ENCODE results near the gene PAPPA2. TPM values are rescaled to one million over a fixed set of nuclear protein-coding genes. Genes with fewer than 3 reads are reported as not detected.

Gene PAPPA2
- total and polyA plus RNA-seq, 9 donors: 0.45 to 5.1 (median 0.56) TPM

DNA sequence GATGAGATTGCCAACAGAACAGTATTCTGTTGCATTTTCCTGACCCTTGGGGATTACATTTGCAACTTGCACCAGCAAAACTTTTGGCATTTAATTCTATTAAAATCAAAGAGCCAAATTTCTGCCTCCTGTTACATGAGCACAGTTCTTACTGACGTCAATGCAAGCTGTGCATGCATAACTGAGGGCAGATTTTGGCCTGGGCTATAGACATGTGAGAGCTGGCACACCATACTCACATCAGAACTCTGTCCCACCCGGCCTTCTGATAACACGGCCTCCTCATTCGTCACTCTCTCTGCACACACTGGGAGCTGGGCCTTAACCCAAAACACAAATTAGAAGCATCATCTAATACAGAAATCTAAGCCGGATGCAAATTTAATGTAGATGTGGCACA, 31.5 kb downstream of the PAPPA2 start:
- Histone ChIP-seq H3K4me3 (ENCODE audit: low read length) (no peak overlapping the region), H3K9me3 (replicated peaks; ENCODE audit: control insufficient read depth, low read depth, low read length) (no peaks in the 10 kb centered on the region), H3K4me1 (ENCODE audit: control insufficient read depth, insufficient read depth, low read length) (no peaks in the 10 kb centered on the region), H3K27ac (ENCODE audit: low read length) (no peak overlapping the region), H3K27me3 (ENCODE audit: control insufficient read depth, insufficient read depth, low read length) (no peaks in the 10 kb centered on the region), H3K36me3 (ENCODE audit: control insufficient read depth, insufficient read depth, low read length) (no peaks in the 10 kb centered on the region)
- 40% methylated on average over 3 of the region's 5 CpGs for WGBS (ENCODE audit: insufficient coverage)
- DNase-seq: peak; percentile 13

- no peaks in the 10 kb centered on the region for H3K9me3 ChIP-seq (replicated peaks; ENCODE audit: control insufficient read depth, low read depth, low read length)
- H3K4me3 ChIP-seq (ENCODE audit: low read length): no peak overlapping the region
- no peaks in the 10 kb centered on the region for H3K27me3 ChIP-seq (ENCODE audit: control insufficient read depth, insufficient read depth, low read length)
- no peak overlapping the region for H3K27ac ChIP-seq (ENCODE audit: low read length)
- H3K36me3 ChIP-seq (ENCODE audit: control insufficient read depth, insufficient read depth, low read length): no peaks in the 10 kb centered on the region
- no CpG with 5 or more reads among the region's 1 CpG for WGBS (ENCODE audit: insufficient coverage)
- DNase-seq: no peak
- no peaks in the 10 kb centered on the region for H3K4me1 ChIP-seq (ENCODE audit: control insufficient read depth, insufficient read depth, low read length)
Measured at GRCh38 chr1:176499671-176500070, 36.7 kb downstream of the PAPPA2 start.

- no CpG with 5 or more reads among the region's 2 CpGs for WGBS (ENCODE audit: insufficient coverage)
- Histone ChIP-seq H3K9me3 (replicated peaks; ENCODE audit: control insufficient read depth, low read depth, low read length) (no peaks in the 10 kb centered on the region), H3K27me3 (ENCODE audit: control insufficient read depth, insufficient read depth, low read length) (no peaks in the 10 kb centered on the region), H3K4me3 (ENCODE audit: low read length) (no peak overlapping the region), H3K36me3 (ENCODE audit: control insufficient read depth, insufficient read depth, low read length) (no peaks in the 10 kb centered on the region), H3K4me1 (ENCODE audit: control insufficient read depth, insufficient read depth, low read length) (no peaks in the 10 kb centered on the region), H3K27ac (ENCODE audit: low read length) (no peak overlapping the region)
- DNase-seq: no peak
Measured at GRCh38 chr1:176501599-176501998, 38.6 kb downstream of the PAPPA2 start.

DNA sequence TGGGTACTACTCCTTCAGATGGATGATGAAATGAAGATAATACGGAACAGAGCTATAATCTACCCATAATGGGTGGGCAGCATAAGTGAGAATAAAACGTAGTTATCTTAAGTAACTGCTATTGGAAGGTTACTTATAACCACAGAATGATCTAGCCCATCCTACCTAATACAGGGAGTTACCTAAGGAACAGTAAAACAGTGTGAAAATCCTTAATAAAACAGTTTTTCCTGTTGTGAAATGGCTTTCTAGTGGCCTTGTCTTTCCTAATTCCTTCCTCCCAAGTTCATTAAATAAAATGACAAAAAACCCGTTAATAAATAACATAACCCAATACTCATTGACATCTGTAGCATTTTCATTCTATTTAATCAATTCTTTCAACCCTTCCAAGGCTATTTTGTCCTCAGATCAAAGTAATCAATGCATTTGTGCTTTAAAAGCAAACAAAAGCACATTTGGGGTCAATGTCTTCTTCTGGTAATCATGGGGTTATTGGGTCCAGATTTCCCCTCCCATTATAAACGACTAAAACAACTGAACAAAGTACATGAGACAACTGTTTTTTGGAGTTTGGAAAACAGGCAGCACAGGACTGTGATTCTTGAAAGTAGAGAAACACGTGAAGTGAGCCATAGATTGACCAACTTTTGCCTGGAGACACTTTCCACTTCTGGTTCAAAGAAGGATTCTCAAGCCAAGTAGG, 42.0 kb downstream of the PAPPA2 start:
- Histone ChIP-seq H3K36me3 (ENCODE audit: control insufficient read depth, insufficient read depth, low read length) (no peaks in the 10 kb centered on the region), H3K4me3 (ENCODE audit: low read length) (no peak overlapping the region), H3K27me3 (ENCODE audit: control insufficient read depth, insufficient read depth, low read length) (no peaks in the 10 kb centered on the region), H3K4me1 (ENCODE audit: control insufficient read depth, insufficient read depth, low read length) (no peaks in the 10 kb centered on the region), H3K27ac (ENCODE audit: low read length) (no peak overlapping the region), H3K9me3 (replicated peaks; ENCODE audit: control insufficient read depth, low read depth, low read length) (no peaks in the 10 kb centered on the region)
- DNase-seq: no peak
- no CpG with 5 or more reads among the region's 5 CpGs for WGBS (ENCODE audit: insufficient coverage)

GRCh38 chr1:176512966-176513365, 50.0 kb downstream of the PAPPA2 start:
- DNase-seq: no peak
- no peaks in the 10 kb centered on the region for H3K4me1 ChIP-seq (ENCODE audit: control insufficient read depth, insufficient read depth, low read length)
- H3K27ac ChIP-seq (ENCODE audit: low read length): no peak overlapping the region
- no peaks in the 10 kb centered on the region for H3K36me3 ChIP-seq (ENCODE audit: control insufficient read depth, insufficient read depth, low read length)
- no peak overlapping the region for H3K4me3 ChIP-seq (ENCODE audit: low read length)
- H3K27me3 ChIP-seq (ENCODE audit: control insufficient read depth, insufficient read depth, low read length): no peaks in the 10 kb centered on the region
- no peaks in the 10 kb centered on the region for H3K9me3 ChIP-seq (replicated peaks; ENCODE audit: control insufficient read depth, low read depth, low read length)

DNA sequence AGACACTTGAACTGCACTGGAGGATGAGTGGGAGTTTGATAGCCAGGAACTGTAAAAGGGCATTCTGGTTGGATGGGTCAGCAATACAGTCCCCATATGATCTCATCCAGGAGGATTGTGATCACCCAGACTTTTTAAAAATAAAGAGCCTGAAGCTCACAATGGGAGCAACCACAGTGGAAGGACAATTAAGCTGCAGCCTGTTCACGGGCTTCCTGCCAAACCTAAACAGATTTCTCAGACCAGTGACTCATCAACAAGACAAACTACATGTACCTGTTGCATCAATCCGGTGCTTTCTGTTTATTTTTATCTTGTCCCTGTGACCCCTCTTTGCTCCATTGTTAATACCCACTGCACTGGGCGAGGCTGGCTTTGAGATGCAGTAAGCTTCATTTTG, 52.3 kb downstream of the PAPPA2 start:
- Histone ChIP-seq H3K4me1 (ENCODE audit: control insufficient read depth, insufficient read depth, low read length) (no peaks in the 10 kb centered on the region), H3K27ac (ENCODE audit: low read length) (no peak overlapping the region), H3K36me3 (ENCODE audit: control insufficient read depth, insufficient read depth, low read length) (no peaks in the 10 kb centered on the region), H3K27me3 (ENCODE audit: control insufficient read depth, insufficient read depth, low read length) (no peaks in the 10 kb centered on the region), H3K4me3 (ENCODE audit: low read length) (no peak overlapping the region), H3K9me3 (replicated peaks; ENCODE audit: control insufficient read depth, low read depth, low read length) (no peaks in the 10 kb centered on the region)
- no peak for DNase-seq
- 57% methylated on average over 3 of the region's 3 CpGs for WGBS (ENCODE audit: insufficient coverage)

DNA sequence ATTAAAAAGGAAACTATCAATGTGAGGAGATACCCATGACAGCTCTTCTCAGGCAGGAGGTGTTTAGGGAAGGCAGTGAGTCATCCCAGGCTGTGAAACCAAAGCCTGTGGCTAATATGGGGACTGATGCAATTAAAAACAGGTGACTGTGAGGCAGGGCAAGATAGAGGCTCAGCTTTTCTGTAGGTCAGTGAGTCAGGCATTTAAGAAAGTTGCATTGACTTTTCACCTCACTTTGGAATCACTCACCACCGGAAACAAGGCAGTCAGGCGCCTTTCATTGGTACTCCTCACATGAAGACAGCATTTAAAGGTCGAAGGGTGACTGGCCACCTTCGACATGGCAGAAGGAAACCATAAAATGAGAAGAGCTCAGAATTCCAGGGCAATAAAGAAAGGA, 54.5 kb downstream of the PAPPA2 start:
- DNase-seq: no peak
- H3K27ac ChIP-seq (ENCODE audit: low read length): no peak overlapping the region
- 0% methylated on average over 2 of the region's 4 CpGs for WGBS (ENCODE audit: insufficient coverage)
- no peaks in the 10 kb centered on the region for H3K36me3 ChIP-seq (ENCODE audit: control insufficient read depth, insufficient read depth, low read length)
- H3K9me3 ChIP-seq (replicated peaks; ENCODE audit: control insufficient read depth, low read depth, low read length): no peaks in the 10 kb centered on the region
- no peaks in the 10 kb centered on the region for H3K27me3 ChIP-seq (ENCODE audit: control insufficient read depth, insufficient read depth, low read length)
- H3K4me3 ChIP-seq (ENCODE audit: low read length): no peak overlapping the region
- no peaks in the 10 kb centered on the region for H3K4me1 ChIP-seq (ENCODE audit: control insufficient read depth, insufficient read depth, low read length)

- no peak overlapping the region for H3K27ac ChIP-seq (ENCODE audit: low read length)
- H3K27me3 ChIP-seq (ENCODE audit: control insufficient read depth, insufficient read depth, low read length): no peaks in the 10 kb centered on the region
- WGBS (ENCODE audit: insufficient coverage): no CpG with 5 or more reads among the region's 1 CpG
- no peaks in the 10 kb centered on the region for H3K4me1 ChIP-seq (ENCODE audit: control insufficient read depth, insufficient read depth, low read length)
- no peak for DNase-seq
- H3K9me3 ChIP-seq (replicated peaks; ENCODE audit: control insufficient read depth, low read depth, low read length): no peaks in the 10 kb centered on the region
- H3K36me3 ChIP-seq (ENCODE audit: control insufficient read depth, insufficient read depth, low read length): no peaks in the 10 kb centered on the region
- H3K4me3 ChIP-seq (ENCODE audit: low read length): no peak overlapping the region
Measured at GRCh38 chr1:176521211-176521610, 58.2 kb downstream of the PAPPA2 start.

DNA sequence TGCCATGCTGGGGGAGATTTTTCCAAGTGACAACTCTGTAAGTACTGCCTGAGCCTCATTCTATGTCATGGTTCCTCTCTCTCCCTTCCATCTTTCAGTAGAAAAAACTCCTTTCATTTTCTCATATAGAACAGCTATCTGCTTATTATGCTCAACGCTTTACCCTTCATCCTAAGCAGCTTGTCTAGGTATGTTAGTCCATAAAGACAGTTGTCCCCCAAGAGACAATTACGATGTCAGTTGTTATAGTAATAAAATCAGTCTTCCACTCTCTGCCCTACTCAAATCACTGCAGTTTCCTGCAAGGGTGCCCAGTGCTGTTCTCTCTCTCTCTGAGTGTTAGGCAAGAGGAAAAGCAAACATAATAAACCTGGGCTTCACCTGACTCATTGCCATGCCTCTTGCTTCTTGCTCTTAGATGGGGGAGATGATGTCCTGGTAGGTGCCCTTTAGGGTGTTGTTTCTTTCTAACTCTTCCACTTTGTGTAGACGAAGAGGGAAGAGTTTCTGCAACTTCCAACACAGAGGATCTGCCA, 59.4 kb downstream of the PAPPA2 start:
- no CpG with 5 or more reads among the region's 3 CpGs for WGBS (ENCODE audit: insufficient coverage)

DNA sequence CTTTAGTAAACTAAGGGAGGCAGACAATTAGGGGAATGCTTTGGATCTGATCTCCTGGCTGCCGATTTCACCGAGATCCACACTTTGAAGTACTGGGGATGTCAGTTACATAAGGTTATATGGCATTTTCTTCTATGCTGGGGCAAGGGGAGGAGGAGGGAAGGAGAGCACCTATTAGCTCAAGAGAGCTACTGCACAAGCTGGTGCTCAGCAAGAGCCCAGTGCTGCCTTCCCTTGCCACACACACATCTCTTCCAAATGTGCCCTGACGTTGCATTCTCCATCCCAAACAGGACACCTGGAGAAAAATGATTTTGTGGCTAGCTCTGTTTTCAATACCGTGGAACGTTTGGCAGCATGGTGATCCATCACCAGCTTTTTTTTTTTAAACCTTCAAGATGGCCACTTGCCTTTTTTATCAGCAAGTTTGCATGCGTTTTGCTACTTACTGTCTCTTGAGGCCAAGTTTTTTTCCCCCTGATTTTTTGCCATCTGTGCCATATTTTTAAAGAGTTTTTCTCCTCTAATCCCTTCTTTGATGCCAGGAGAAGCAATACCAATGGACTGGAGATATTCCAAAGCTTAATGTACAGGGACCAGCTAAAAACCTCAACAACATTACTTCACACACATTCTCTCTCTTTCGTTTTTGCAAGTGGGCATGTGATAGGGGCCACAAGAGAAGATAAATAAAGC, 66.6 kb downstream of the PAPPA2 start:
- 78% methylated on average over 6 of the region's 7 CpGs for WGBS (ENCODE audit: insufficient coverage)

More for the DNA sequence above, 59.4 kb downstream of the PAPPA2 start:
- H3K27me3 ChIP-seq (ENCODE audit: control insufficient read depth, insufficient read depth, low read length): no peaks in the 10 kb centered on the region
- no peaks in the 10 kb centered on the region for H3K9me3 ChIP-seq (replicated peaks; ENCODE audit: control insufficient read depth, low read depth, low read length)
- H3K4me1 ChIP-seq (ENCODE audit: control insufficient read depth, insufficient read depth, low read length): no peaks in the 10 kb centered on the region
- no peaks in the 10 kb centered on the region for H3K36me3 ChIP-seq (ENCODE audit: control insufficient read depth, insufficient read depth, low read length)
- H3K4me3 ChIP-seq (ENCODE audit: low read length): no peak overlapping the region
- H3K27ac ChIP-seq (ENCODE audit: low read length): no peak overlapping the region
- no peak for DNase-seq

More for the DNA sequence above, 66.6 kb downstream of the PAPPA2 start:
- no peaks in the 10 kb centered on the region for H3K27me3 ChIP-seq (ENCODE audit: control insufficient read depth, insufficient read depth, low read length)
- no peaks in the 10 kb centered on the region for H3K9me3 ChIP-seq (replicated peaks; ENCODE audit: control insufficient read depth, low read depth, low read length)
- no peak overlapping the region for H3K27ac ChIP-seq (ENCODE audit: low read length)
- no peaks in the 10 kb centered on the region for H3K36me3 ChIP-seq (ENCODE audit: control insufficient read depth, insufficient read depth, low read length)
- no peak overlapping the region for H3K4me3 ChIP-seq (ENCODE audit: low read length)
- H3K4me1 ChIP-seq (ENCODE audit: control insufficient read depth, insufficient read depth, low read length): no peaks in the 10 kb centered on the region
- no peak for DNase-seq
